ENCODE data around the gene PACSIN2. TPM values are rescaled to one million over a fixed set of nuclear protein-coding genes. Genes with fewer than 3 reads are reported as not detected.
A peak's percentile ranks its signal among the peaks of the same experiment; 100 is the strongest.

The PACSIN2 gene
- total and polyA plus RNA-seq, 7 experiments from 2014 or later: 26.6 to 62.5 (median 36.3) TPM

DNA sequence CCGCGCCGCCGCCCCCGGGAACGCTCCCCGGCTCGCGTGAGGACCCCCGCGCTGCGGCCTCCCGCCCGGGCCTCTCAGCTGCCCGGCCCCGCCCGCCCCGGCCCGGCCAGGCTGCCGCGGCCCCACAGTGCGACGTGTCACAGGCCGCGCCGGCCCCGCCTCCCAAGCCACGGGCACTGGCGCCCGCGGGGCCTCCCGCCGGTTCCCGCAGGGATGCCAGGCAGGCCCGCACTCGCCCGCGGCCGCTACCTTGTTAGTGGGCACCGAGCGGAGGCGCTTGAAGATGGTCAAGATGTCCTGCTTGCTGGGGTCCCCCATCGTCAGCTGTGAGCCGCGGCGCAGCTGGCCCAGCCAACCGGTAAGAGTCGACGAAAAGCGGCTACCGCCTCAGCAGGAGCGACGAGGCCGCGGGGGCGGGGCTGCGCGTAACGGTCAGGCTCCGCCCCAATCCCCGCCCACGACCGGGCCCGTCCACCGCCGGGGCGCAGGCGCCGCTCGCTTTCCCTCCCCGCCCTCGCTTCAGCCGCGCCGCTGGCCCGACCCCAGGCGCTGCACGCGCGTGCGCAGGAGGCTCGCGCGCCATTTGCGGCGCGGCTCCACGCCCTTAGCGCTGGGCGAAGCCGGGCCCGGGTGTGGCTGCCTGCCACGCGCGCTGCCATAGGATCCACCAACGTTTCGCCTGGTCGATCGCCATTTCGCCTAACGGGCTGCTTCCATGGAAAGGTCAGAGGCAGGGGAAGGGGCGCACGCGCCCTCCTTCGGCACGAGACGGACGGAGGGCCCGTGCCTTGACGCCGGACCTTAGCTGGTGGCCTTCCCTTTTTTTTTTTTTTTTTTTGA is 157.9 kb downstream of the PACSIN2 start, which contains the start of gene ARFGAP3:
TSS of gene ARFGAP3 (minus strand) at position 409 of the 840 bp plus-strand sequence. CDS start at position 318, 91 bp downstream.
- no peaks in the 10 kb centered on the region for H3K27me3 ChIP-seq (ENCODE audit: control insufficient read depth in 2 of 2, insufficient read depth in 2 of 2, low read length in 2 of 2)
- ATAC-seq (peak; percentile 97), DNase-seq (peak; percentile 87 to 99 (median 96))
- peaks cover 0 to 22% (median 10%) of the 10 kb centered on the region in 7 donors for H3K4me1 Mint-ChIP-seq
- POLR2A ChIA-PET: interaction anchor here (0.6 to 1.9 kb wide), 6 partner anchors 10 to 413 kb away, joined by 3 to 14 read pairs (median 5); partner anchors contain the start of gene PACSIN2
- peaks cover 4 to 6% of the 10 kb centered on the region in 2 donors for H3K4me1 ChIP-seq (ENCODE audit: control insufficient read depth in 2 of 2, insufficient read depth in 2 of 2, low read length in 2 of 2)
- no peaks in the 10 kb centered on the region for H3K27me3 Mint-ChIP-seq
- H3K27ac Mint-ChIP-seq: peak within 1 kb of the TSS; percentile 80 to 94 (median 89)
- peak within 1 kb of the TSS; percentile 84 to 92 (median 88) for H3K4me3 Mint-ChIP-seq
- H3K9me3 ChIP-seq (ENCODE audit: control insufficient read depth in 2 of 3, low read length in 3 of 3): no peaks in the 10 kb centered on the region
- CTCF ChIA-PET: interaction anchor here (0.6 to 2.4 kb wide), 6 partner anchors 10 to 336 kb away, joined by 3 to 12 read pairs (median 4); no protein-coding TSS in a partner anchor
- peak within 1 kb of the TSS; percentile 93 for H3K27ac ChIP-seq (ENCODE audit: low read depth, low read length)
- no peaks in the 10 kb centered on the region for H3K36me3 ChIP-seq (ENCODE audit: control insufficient read depth in 2 of 3, insufficient read depth in 3 of 3, low read length in 3 of 3)
- H3K36me3 Mint-ChIP-seq: peaks cover 0 to 5% (median 0%) of the 10 kb centered on the region in 5 donors
- intact Hi-C loops (cut with micrococcal nuclease): loop anchor here (1.0 to 10.0 kb wide), 8 partner anchors 10 to 772 kb away; partner anchors contain the start of genes PACSIN2 (in 2 of the 2), POLDIP3 (in 2 of the 2), TTLL12 (in 2 of the 2) and TTLL1 (in 1 of the 2)
- peak within 1 kb of the TSS; percentile 77 for H3K4me3 ChIP-seq (ENCODE audit: low read length)
- peaks cover 0 to 3% (median 0%) of the 10 kb centered on the region in 11 donors for H3K9me3 Mint-ChIP-seq

DNA sequence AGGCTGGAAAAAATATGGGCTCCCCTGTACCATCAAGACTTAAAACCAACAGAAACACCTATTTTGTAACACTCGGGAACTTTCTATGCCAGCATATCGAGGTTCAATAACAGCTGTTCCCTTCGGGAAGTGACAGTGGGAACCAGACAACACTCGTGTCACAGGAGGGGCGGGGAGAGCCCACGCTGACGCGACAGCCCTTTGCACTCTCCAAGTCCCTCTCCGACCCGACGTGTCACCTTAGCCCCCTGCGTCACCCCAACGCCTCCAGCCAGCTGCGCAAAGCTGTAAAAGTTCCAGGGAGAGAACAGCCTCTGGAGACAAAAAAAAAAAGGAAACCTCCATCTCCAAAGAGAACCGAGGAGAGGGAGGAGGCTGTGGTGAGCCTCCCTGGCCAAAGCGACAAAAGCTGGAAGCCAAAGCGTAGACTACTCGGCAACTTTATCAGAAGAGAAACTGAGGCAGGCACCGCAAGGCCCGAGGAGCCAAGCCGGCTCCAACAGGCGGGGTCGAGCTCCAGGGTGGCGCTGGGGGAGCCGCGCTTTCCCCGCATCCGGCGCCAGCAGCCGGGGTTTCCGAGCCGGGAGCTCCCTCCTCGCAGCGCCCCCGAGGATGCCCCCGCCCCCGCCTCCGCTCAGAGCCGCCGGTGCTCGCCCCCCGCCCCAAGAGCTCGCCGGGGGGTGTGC is 158.6 kb downstream of the PACSIN2 start:
- Mint-ChIP-seq H3K4me3 (peak overlapping the region; percentile 84 to 92 (median 88)), H3K9me3 (no peaks in the 10 kb centered on the region), H3K27ac (peak overlapping the region; percentile 80 to 94 (median 89)), H3K27me3 (no peaks in the 10 kb centered on the region), H3K36me3 (peaks cover 0 to 5% (median 0%) of the 10 kb centered on the region in 5 donors), H3K4me1 (peaks cover under 1 to 20% (median 10%) of the 10 kb centered on the region in 7 donors)
- Histone ChIP-seq H3K27me3 (ENCODE audit: control insufficient read depth in 2 of 2, insufficient read depth in 2 of 2, low read length in 2 of 2) (no peaks in the 10 kb centered on the region), H3K4me1 (ENCODE audit: control insufficient read depth in 2 of 2, insufficient read depth in 2 of 2, low read length in 2 of 2) (peaks cover 4 to 6% of the 10 kb centered on the region in 2 donors), H3K9me3 (ENCODE audit: control insufficient read depth in 2 of 3, low read length in 3 of 3) (no peaks in the 10 kb centered on the region), H3K4me3 (ENCODE audit: low read length) (peak overlapping the region; percentile 77), H3K27ac (ENCODE audit: low read depth, low read length) (peak overlapping the region; percentile 93), H3K36me3 (ENCODE audit: control insufficient read depth in 2 of 3, insufficient read depth in 3 of 3, low read length in 3 of 3) (no peaks in the 10 kb centered on the region)
- peak in 4 of 9 donors; percentile 51 to 71 (median 60) for DNase-seq
- ChIA-PET POLR2A (interaction anchor here (0.6 to 1.9 kb wide), 6 partner anchors 9 to 412 kb away, joined by 3 to 14 read pairs (median 5); partner anchors contain the start of gene PACSIN2), CTCF (interaction anchor here (0.6 to 1.3 kb wide), 5 partner anchors 12 to 335 kb away, joined by 3 to 6 read pairs (median 4); no protein-coding TSS in a partner anchor)
- intact Hi-C loops (cut with micrococcal nuclease): loop anchor here (2.0 to 10.0 kb wide), 4 partner anchors 232 to 772 kb away; partner anchors contain the start of genes POLDIP3 (in 1 of the 2), TTLL1 (in 1 of the 2) and TTLL12 (in 1 of the 2)
- ATAC-seq: peak; percentile 45

DNA sequence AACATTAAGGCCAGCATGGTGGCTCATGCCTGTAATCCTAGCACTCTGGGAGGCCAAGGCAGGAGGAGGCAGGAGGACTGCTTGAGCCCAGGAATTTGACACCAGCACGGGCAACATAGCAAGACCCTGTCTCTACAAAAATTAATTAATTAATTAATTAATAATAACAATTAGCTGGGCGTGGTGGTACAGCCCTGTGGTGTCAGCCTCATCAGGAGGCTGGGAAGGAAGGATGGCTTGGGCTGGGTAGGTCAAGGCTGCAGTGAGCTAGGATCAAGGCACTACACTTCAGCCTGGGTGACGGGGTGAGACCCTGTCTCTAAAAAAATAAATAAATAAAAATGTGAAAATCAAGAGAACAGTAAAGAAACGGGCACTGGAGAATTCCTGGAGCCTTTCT is 159.2 kb downstream of the PACSIN2 start:
- Histone ChIP-seq H3K4me1 (ENCODE audit: control insufficient read depth in 2 of 2, insufficient read depth in 2 of 2, low read length in 2 of 2) (peaks cover 4 to 6% of the 10 kb centered on the region in 2 donors), H3K27ac (ENCODE audit: low read depth, low read length) (no peak overlapping the region), H3K36me3 (ENCODE audit: control insufficient read depth in 2 of 3, insufficient read depth in 3 of 3, low read length in 3 of 3) (no peaks in the 10 kb centered on the region), H3K27me3 (ENCODE audit: control insufficient read depth in 2 of 2, insufficient read depth in 2 of 2, low read length in 2 of 2) (no peaks in the 10 kb centered on the region), H3K4me3 (ENCODE audit: low read length) (peak overlapping the region; percentile 77), H3K9me3 (ENCODE audit: control insufficient read depth in 2 of 3, low read length in 3 of 3) (no peaks in the 10 kb centered on the region)
- Mint-ChIP-seq H3K4me1 (peaks cover 5 to 26% (median 16%) of the 10 kb centered on the region in 7 donors), H3K36me3 (peaks cover 0 to 3% (median 0%) of the 10 kb centered on the region in 5 donors), H3K4me3 (peak overlapping the region; percentile 84 to 92 (median 88)), H3K9me3 (no peaks in the 10 kb centered on the region), H3K27me3 (no peaks in the 10 kb centered on the region), H3K27ac (peak overlapping the region in 7 of 9 donors; percentile 84 to 94 (median 89))
- intact Hi-C loops (cut with micrococcal nuclease): loop anchor here (2.0 to 10.0 kb wide), 4 partner anchors 233 to 771 kb away; partner anchors contain the start of genes POLDIP3 (in 1 of the 2), TTLL1 (in 1 of the 2) and TTLL12 (in 1 of the 2)
- ChIA-PET CTCF (interaction anchor here (1.3 kb wide), 1 partner anchor 12 kb away, joined by 4 read pairs; no protein-coding TSS in a partner anchor), POLR2A (no interaction called here)
- no peak for DNase-seq
- no peak for ATAC-seq

DNA sequence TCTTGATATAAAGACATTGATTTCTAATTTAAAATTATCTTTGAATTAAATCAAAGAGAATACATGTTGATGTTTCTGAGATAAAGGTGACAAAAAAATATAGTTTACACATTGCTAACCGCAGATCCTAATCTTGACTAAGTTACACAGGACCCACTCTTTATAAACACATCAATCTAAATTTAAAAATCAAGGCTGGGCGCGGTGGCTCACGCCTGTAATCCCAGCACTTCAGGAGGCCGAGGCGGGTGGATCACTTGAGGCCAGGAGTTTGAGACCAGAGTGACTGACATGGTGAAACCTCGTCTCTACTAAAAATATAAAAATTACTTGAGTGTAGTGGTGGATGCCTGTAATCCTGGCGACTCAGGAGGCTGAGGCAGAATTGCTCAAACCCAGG is 159.7 kb downstream of the PACSIN2 start:
- Histone ChIP-seq H3K9me3 (ENCODE audit: control insufficient read depth in 2 of 3, low read length in 3 of 3) (no peaks in the 10 kb centered on the region), H3K27ac (ENCODE audit: low read depth, low read length) (no peak overlapping the region), H3K4me1 (ENCODE audit: control insufficient read depth in 2 of 2, insufficient read depth in 2 of 2, low read length in 2 of 2) (peaks cover 4 to 6% of the 10 kb centered on the region in 2 donors), H3K36me3 (ENCODE audit: control insufficient read depth in 2 of 3, insufficient read depth in 3 of 3, low read length in 3 of 3) (no peaks in the 10 kb centered on the region), H3K27me3 (ENCODE audit: control insufficient read depth in 2 of 2, insufficient read depth in 2 of 2, low read length in 2 of 2) (no peaks in the 10 kb centered on the region), H3K4me3 (ENCODE audit: low read length) (no peak overlapping the region)
- ChIA-PET POLR2A (no interaction called here), CTCF (interaction anchor here (1.3 kb wide), 1 partner anchor 13 kb away, joined by 4 read pairs; no protein-coding TSS in a partner anchor)
- Mint-ChIP-seq H3K9me3 (no peaks in the 10 kb centered on the region), H3K27me3 (no peaks in the 10 kb centered on the region), H3K4me1 (peaks cover 5 to 30% (median 19%) of the 10 kb centered on the region in 7 donors), H3K27ac (peak overlapping the region in 3 of 9 donors; percentile 20 to 40 (median 26)), H3K36me3 (peaks cover 0 to 3% (median 0%) of the 10 kb centered on the region in 5 donors), H3K4me3 (peak overlapping the region; percentile 47 to 79 (median 62))
- ATAC-seq (no peak), DNase-seq (no peak)
- intact Hi-C loops (cut with micrococcal nuclease): loop anchor here (5.0 to 10.0 kb wide), 2 partner anchors 332 to 770 kb away; partner anchors contain the start of gene TTLL12 (in 1 of the 2)

DNA sequence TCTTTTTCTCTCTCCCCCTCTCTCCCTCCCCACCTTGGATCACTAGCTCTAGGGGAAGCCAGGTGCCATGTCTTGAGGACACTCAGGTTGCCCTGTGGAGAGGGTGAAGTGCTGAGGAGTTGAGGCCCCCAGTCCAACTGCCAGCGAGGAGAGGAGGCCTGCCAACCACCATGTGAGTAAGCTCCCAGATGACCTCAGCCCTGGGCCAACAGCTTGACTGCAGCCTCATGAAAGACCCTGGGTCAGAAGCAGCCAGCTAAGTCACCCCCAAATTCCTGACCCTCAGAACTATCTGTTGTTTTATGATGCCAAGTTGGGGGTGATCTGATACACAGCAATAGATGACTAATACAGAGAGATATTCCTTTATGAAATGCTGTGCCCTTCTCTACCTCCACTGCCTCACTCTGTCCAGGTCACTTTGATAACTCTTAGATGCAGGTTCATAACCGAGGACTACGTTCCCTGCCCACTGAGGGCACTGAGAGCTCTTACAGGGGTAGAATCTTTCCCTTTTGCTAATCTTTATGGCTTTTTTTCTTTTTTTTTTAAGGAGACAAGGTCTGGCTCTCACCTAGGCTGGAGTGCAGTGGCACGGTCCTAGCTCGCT is 165.9 kb downstream of the PACSIN2 start:
- intact Hi-C loops (cut with micrococcal nuclease): no loop called here
- DNase-seq (no peak), ATAC-seq (no peak)
- Mint-ChIP-seq H3K4me3 (no peak overlapping the region), H3K4me1 (peaks cover 1 to 21% (median 16%) of the 10 kb centered on the region in 7 donors), H3K27me3 (no peaks in the 10 kb centered on the region), H3K27ac (no peak overlapping the region), H3K9me3 (peaks cover 0 to 1% (median 0%) of the 10 kb centered on the region in 11 donors), H3K36me3 (peaks cover 0 to 27% (median 17%) of the 10 kb centered on the region in 5 donors)
- CTCF ChIA-PET: interaction anchor here (0.6 to 1.0 kb wide), 4 partner anchors 137 to 421 kb away, joined by 3 to 4 read pairs (median 3); no protein-coding TSS in a partner anchor
- peaks cover 0 to 15% (median 0%) of the 10 kb centered on the region in 3 experiments for H3K36me3 ChIP-seq (ENCODE audit: control insufficient read depth in 2 of 3, insufficient read depth in 3 of 3, low read length in 3 of 3)
- no peaks in the 10 kb centered on the region for H3K27me3 ChIP-seq (ENCODE audit: control insufficient read depth in 2 of 2, insufficient read depth in 2 of 2, low read length in 2 of 2)
- POLR2A ChIA-PET: no interaction called here
- no peaks in the 10 kb centered on the region for H3K9me3 ChIP-seq (ENCODE audit: control insufficient read depth in 2 of 3, low read length in 3 of 3)
- H3K4me3 ChIP-seq (ENCODE audit: low read length): no peak overlapping the region
- H3K27ac ChIP-seq (ENCODE audit: low read depth, low read length): no peak overlapping the region
- H3K4me1 ChIP-seq (ENCODE audit: control insufficient read depth in 2 of 2, insufficient read depth in 2 of 2, low read length in 2 of 2): no peaks in the 10 kb centered on the region

Data from naive thymus-derived CD4-positive, alpha-beta T cell (primary cell).